Measurements from ENCODE around the gene C1S.
"Not testable (repeated sequence)": the region's sequence is repeated elsewhere in the genome, so short reads cannot be mapped to it uniquely, and the experiment has no call there.

The C1S gene

DNA sequence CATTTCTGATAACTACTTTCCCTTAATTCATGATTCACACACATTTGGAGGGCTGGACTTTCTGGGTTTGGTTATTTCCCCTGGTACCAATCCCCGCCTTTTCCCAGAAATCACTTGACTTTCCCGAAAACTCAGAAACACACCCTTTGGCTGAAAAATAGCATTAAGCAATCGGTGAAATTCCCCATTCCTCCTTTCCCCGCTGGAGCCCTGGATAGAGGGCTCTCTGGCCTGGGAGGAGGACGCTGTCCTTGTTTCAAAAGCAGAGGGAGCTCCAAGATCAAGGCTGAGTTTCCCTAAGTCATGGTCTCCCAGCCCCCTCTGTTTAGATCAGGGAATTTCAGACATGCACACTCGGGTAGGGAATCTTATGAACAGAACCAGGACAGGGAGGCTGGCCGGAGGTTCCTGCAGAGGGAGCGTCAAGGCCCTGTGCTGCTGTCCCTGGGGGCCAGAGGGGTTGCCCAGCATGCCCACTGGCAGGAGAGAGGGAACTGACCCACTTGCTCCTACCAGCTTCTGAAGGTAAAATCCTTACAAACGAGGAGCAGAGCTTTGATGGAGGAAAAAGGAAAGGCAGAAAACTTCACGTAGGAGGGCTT lies at the start of gene C1S:
TSS of gene C1S (plus strand) at position 366 of the 602 bp plus-strand sequence. CDS start 1,195 bp downstream, outside the sequence.
- Histone ChIP-seq H3K4me3 (ENCODE audit: low read depth in 1 of 2, low read length in 2 of 2) (peak within 1 kb of the TSS; percentile 62 to 63), H3K27ac (ENCODE audit: low read length) (peak within 1 kb of the TSS; percentile 86), H3K27me3 (ENCODE audit: low read depth, low read length) (no peaks in the 10 kb centered on the region), H3K9me3 (ENCODE audit: control insufficient read depth in 1 of 2, low read length in 2 of 2) (no peaks in the 10 kb centered on the region), H3K4me1 (ENCODE audit: control insufficient read depth in 1 of 2, insufficient read depth in 2 of 2, low read length in 2 of 2) (peaks cover 0 to 10% of the 10 kb centered on the region in 2 donors), H3K36me3 (ENCODE audit: control insufficient read depth in 1 of 2, insufficient read depth in 2 of 2, low read length in 2 of 2) (peaks cover 0 to 15% of the 10 kb centered on the region in 2 donors)

DNA sequence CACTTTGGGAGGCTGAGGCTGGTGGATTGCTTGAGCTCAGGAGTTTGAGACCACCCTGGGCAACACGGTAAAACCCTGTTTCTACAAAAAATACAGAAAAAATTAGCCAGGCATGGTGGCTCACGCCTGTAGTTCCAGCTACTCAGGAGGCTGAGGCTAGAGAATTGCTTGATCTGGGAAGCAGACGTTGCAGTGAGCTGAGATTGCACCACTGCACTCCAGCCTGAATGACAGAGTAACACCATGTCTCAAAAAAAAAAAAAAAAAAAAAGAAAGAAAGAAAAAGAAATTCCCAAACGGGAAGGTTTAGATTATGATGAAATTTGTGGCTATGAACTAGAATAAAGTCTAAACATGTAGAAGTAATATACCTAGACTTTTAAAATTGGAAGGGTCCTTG lies 49.1 kb upstream of the C1S start:
- H3K4me1 ChIP-seq (ENCODE audit: control insufficient read depth in 1 of 2, insufficient read depth in 2 of 2, low read length in 2 of 2); H3K4me3 ChIP-seq (ENCODE audit: low read depth in 1 of 2, low read length in 2 of 2); H3K27me3 ChIP-seq (ENCODE audit: low read depth, low read length); H3K9me3 ChIP-seq (ENCODE audit: control insufficient read depth in 1 of 2, low read length in 2 of 2); H3K27ac ChIP-seq (ENCODE audit: low read length): not testable (repeated sequence)
- H3K36me3 ChIP-seq (ENCODE audit: control insufficient read depth in 1 of 2, insufficient read depth in 2 of 2, low read length in 2 of 2) = peaks cover 0 to 16% of the 10 kb centered on the region in 2 donors

DNA sequence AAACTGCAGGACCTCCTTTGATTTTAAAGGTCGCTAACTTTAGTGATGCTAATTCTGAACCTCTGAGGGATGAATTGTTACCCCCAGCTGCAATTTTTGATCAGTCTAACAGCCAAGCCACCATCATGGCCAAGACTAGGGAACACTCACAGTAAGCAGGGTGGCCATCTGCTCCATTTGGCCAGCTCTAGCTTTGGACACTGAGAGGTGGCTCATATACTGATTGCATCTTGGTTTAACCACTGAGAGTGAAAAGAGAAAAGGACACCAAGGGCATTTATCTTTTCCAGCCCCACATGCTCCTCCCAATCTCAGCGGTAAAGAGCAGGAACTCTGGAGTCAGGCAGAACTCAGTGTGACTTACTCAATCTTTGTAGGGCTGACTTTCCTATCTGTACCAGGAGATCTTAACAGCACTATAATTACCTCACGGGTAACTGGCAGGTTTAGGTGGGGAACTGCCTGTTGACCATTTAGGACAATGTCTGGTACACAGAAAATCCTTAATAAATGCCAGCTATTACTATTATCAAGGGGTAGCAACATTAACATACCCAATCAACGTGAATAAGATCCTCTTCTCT lies 48.4 kb upstream of the C1S start:
- Histone ChIP-seq H3K9me3 (ENCODE audit: control insufficient read depth in 1 of 2, low read length in 2 of 2) (no peaks in the 10 kb centered on the region), H3K4me1 (ENCODE audit: control insufficient read depth in 1 of 2, insufficient read depth in 2 of 2, low read length in 2 of 2) (peaks cover 2 to 6% of the 10 kb centered on the region in 2 donors), H3K27me3 (ENCODE audit: low read depth, low read length) (no peaks in the 10 kb centered on the region)

DNA sequence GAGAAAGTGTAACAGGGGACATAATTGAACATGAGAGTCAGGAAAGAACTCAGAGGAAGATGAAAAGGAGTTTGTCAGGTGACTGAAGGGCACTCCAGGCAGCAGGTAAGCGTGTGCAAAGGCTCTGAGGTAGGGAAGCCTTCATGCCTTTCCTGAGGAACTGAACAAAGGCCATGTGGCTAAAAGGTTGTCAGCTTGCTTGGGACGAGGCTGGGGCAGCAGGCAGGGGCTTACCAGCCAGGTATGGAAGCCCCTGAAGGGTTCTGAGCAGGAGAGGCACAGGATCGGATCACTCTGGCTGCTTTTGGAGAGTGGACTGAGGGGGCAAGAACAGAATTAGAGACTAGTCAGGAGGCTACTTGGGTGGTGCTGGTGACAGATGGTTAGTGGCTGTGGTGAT lies 47.4 kb upstream of the C1S start:
- Histone ChIP-seq H3K27ac (ENCODE audit: low read length) (no peak overlapping the region), H3K4me1 (ENCODE audit: control insufficient read depth in 1 of 2, insufficient read depth in 2 of 2, low read length in 2 of 2) (peaks cover 4 to 11% of the 10 kb centered on the region in 2 donors)

More for the DNA sequence above, 48.4 kb upstream of the C1S start:
- Histone ChIP-seq H3K27ac (ENCODE audit: low read length) (no peak overlapping the region), H3K4me3 (ENCODE audit: low read depth in 1 of 2, low read length in 2 of 2) (no peak overlapping the region), H3K36me3 (ENCODE audit: control insufficient read depth in 1 of 2, insufficient read depth in 2 of 2, low read length in 2 of 2) (peaks cover 0 to 16% of the 10 kb centered on the region in 2 donors)

DNA sequence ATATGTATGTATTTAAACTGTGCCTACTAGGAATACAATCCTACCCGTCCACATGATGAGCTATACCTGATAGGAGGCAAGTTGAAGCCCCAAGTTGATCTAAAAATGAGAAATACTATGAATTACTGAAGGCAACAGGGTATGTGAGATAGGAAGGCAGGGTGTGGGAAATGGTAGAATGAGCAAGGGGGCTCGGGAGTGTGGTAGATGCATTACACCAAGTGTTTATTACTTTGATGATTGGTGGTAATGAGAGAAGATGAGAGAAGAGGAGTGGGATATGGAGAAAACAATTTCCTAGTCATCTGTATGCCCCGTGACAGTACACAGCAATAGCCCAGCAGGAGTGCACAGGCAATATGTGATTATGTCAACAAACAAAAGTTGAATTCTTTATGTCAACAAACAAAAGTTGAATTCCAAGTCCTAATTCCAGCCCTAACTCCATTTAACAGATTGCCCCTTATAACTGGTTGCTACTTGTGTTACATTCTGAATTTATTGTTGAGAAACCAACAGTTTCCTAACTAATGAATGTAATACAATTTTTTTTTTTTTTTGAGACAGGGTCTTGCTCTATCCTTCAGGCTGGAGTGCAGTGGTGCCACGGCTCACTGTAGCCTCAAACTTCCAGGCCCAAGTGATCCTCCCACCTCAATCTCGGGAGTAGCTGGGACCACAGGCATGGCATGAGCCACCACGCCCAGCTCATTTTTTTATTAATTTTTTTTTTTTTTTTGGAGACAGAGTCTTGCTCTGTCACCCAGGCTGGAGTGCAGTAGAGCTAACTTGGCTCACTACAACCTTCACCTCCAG lies 44.8 kb upstream of the C1S start:
- Histone ChIP-seq H3K36me3 (ENCODE audit: control insufficient read depth in 1 of 2, insufficient read depth in 2 of 2, low read length in 2 of 2) (peaks cover 0 to 16% of the 10 kb centered on the region in 2 donors), H3K4me3 (ENCODE audit: low read depth in 1 of 2, low read length in 2 of 2) (peak overlapping the region in 1 of 2 donors; percentile 7), H3K27ac (ENCODE audit: low read length) (no peak overlapping the region), H3K27me3 (ENCODE audit: low read depth, low read length) (no peaks in the 10 kb centered on the region), H3K9me3 (ENCODE audit: control insufficient read depth in 1 of 2, low read length in 2 of 2) (no peaks in the 10 kb centered on the region), H3K4me1 (ENCODE audit: control insufficient read depth in 1 of 2, insufficient read depth in 2 of 2, low read length in 2 of 2) (peaks cover 4 to 14% of the 10 kb centered on the region in 2 donors)

More for the DNA sequence above, 47.4 kb upstream of the C1S start:
- H3K9me3 ChIP-seq (ENCODE audit: control insufficient read depth in 1 of 2, low read length in 2 of 2) = no peaks in the 10 kb centered on the region
- no peak overlapping the region for H3K4me3 ChIP-seq (ENCODE audit: low read depth in 1 of 2, low read length in 2 of 2)
- H3K36me3 ChIP-seq (ENCODE audit: control insufficient read depth in 1 of 2, insufficient read depth in 2 of 2, low read length in 2 of 2) = peaks cover 0 to 16% of the 10 kb centered on the region in 2 donors
- H3K27me3 ChIP-seq (ENCODE audit: low read depth, low read length) = no peaks in the 10 kb centered on the region

DNA sequence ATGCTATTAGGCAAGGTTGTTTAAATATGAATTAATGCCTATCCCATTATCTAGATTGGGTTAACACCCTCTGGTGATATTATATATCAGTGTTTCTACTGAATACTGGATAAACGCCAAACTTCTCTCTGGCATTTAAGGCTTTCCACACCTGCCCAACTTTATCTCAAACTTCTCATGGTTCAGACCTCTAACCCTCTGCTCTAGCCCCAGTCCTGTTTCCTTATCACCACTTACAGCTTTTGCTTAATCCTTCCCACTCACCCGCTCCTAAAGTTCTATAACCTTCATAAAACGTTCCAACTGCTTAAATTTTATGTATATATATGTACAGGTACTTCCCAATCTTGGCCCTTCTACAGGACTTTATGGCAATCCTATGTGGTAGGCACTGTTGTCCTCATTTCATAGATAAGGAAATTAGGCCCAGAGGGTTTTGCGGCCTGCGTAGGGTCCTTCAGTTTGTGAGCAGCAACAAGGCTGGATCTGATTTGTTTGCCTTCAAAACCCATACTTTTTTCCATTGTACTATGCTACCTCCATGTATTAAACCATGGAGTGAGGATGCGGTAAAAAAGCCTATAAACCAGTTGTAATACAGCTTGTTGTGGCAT lies 43.5 kb upstream of the C1S start:
- peak overlapping the region; percentile 85 to 87 for H3K4me3 ChIP-seq (ENCODE audit: low read depth in 1 of 2, low read length in 2 of 2)
- H3K9me3 ChIP-seq (ENCODE audit: control insufficient read depth in 1 of 2, low read length in 2 of 2) = no peaks in the 10 kb centered on the region
- H3K27ac ChIP-seq (ENCODE audit: low read length) = peak overlapping the region; percentile 84
- no peaks in the 10 kb centered on the region for H3K27me3 ChIP-seq (ENCODE audit: low read depth, low read length)
- H3K36me3 ChIP-seq (ENCODE audit: control insufficient read depth in 1 of 2, insufficient read depth in 2 of 2, low read length in 2 of 2) = peaks cover 0 to 10% of the 10 kb centered on the region in 2 donors
- peaks cover 4 to 14% of the 10 kb centered on the region in 2 donors for H3K4me1 ChIP-seq (ENCODE audit: control insufficient read depth in 1 of 2, insufficient read depth in 2 of 2, low read length in 2 of 2)

DNA sequence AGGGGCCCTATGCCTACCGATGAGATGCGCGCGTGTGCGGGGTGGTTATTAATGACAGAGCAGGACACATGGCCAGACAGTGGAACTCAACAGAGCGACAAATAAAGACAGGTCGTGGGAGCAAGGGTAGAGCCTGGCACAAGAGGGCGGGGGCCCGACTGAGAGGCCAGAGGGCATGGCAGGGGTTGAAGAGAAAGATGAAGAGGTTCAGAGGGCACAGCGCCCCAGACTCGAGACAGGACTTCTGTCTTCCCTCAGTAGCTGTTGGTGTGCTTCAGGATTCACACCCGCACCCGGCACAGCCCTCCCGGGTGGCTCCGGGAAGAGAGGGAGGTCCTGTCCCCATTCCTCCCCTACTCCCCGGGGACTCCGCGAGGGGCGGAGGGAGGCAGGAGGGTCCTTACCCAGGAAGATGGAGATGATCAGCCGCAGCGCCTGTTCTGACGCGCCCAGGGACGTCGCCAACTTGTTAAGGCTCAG lies 42.6 kb upstream of the C1S start:
- Histone ChIP-seq H3K4me3 (ENCODE audit: low read depth in 1 of 2, low read length in 2 of 2) (peak overlapping the region; percentile 85 to 87), H3K4me1 (ENCODE audit: control insufficient read depth in 1 of 2, insufficient read depth in 2 of 2, low read length in 2 of 2) (peaks cover 4 to 14% of the 10 kb centered on the region in 2 donors), H3K36me3 (ENCODE audit: control insufficient read depth in 1 of 2, insufficient read depth in 2 of 2, low read length in 2 of 2) (peaks cover 0 to 7% of the 10 kb centered on the region in 2 donors), H3K27ac (ENCODE audit: low read length) (peak overlapping the region; percentile 84), H3K9me3 (ENCODE audit: control insufficient read depth in 1 of 2, low read length in 2 of 2) (no peaks in the 10 kb centered on the region), H3K27me3 (ENCODE audit: low read depth, low read length) (no peaks in the 10 kb centered on the region)

DNA sequence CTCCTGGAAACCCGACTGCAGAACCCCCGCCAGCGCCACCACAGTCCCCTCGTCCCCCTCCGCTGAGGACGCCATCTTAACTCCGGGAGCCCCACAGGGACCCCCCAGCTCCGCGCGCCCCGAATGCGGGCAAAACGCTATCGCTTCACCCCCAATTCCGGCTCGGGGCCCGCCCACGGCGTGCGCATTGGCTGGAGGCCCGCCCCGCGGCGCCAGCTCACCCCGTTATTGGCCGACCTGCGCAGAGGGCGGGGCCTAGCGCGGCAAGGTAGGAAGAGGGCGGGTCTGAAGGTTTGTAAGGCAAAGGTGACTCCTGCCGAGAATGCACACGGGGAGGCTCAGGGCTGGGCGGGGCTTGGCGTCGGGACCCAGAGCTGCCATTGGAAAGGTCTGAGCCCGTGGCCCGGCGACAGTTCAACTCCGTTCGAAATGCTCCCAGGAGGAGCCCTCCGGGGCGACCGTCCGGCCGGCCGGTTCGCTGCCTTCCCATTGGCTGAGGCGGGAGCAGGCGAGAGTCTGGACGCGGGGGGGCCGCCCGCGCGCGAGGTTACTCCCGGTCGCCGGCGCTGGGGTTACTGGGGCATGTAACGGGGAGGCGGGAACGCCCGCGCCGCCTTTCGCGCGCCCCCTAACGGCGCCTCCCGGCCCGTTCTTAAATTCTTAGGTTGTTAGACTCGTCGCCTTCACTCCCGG lies 42.0 kb upstream of the C1S start, which contains the start of gene LPCAT3:
TSS of gene LPCAT3 (minus strand) at position 127 of the 693 bp plus-strand sequence. CDS start at position 75, 52 bp downstream.
- H3K27ac ChIP-seq (ENCODE audit: low read length) = peak within 1 kb of the TSS; percentile 84
- H3K36me3 ChIP-seq (ENCODE audit: control insufficient read depth in 1 of 2, insufficient read depth in 2 of 2, low read length in 2 of 2) = peaks cover 0 to 4% of the 10 kb centered on the region in 2 donors
- no peaks in the 10 kb centered on the region for H3K27me3 ChIP-seq (ENCODE audit: low read depth, low read length)
- peaks cover 4 to 14% of the 10 kb centered on the region in 2 donors for H3K4me1 ChIP-seq (ENCODE audit: control insufficient read depth in 1 of 2, insufficient read depth in 2 of 2, low read length in 2 of 2)
- peak within 1 kb of the TSS; percentile 85 to 87 for H3K4me3 ChIP-seq (ENCODE audit: low read depth in 1 of 2, low read length in 2 of 2)
- no peaks in the 10 kb centered on the region for H3K9me3 ChIP-seq (ENCODE audit: control insufficient read depth in 1 of 2, low read length in 2 of 2)

DNA sequence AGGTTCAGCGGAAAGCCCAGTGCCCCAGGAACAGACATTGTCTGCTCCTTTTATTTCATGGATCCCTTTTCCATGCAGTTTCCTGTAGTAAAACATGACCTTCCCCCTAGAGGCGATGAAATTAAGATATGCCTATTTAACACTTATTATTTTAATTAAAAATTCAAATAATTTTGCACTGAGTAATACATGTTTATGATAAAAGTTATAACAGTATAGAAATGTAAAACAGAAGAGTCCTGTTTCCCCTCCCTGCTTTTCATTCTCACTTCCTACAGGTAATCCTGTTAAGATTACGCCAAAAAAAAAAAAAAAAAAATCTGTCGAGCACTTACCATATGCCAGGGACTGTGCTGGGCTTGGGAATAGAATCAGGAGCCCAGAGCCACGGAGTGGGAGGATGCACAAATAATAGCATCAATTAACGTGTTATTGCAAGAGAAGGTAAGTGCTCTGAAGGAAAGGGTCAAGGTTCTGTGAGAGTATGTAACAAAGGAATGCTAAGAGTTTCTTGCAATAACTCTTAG lies 41.4 kb upstream of the C1S start:
- H3K9me3 ChIP-seq (ENCODE audit: control insufficient read depth in 1 of 2, low read length in 2 of 2) = no peaks in the 10 kb centered on the region
- peaks cover 4 to 14% of the 10 kb centered on the region in 2 donors for H3K4me1 ChIP-seq (ENCODE audit: control insufficient read depth in 1 of 2, insufficient read depth in 2 of 2, low read length in 2 of 2)
- no peaks in the 10 kb centered on the region for H3K27me3 ChIP-seq (ENCODE audit: low read depth, low read length)
- H3K27ac ChIP-seq (ENCODE audit: low read length) = no peak overlapping the region
- H3K4me3 ChIP-seq (ENCODE audit: low read depth in 1 of 2, low read length in 2 of 2) = peak overlapping the region; percentile 27 to 85
- no peaks in the 10 kb centered on the region for H3K36me3 ChIP-seq (ENCODE audit: control insufficient read depth in 1 of 2, insufficient read depth in 2 of 2, low read length in 2 of 2)

DNA sequence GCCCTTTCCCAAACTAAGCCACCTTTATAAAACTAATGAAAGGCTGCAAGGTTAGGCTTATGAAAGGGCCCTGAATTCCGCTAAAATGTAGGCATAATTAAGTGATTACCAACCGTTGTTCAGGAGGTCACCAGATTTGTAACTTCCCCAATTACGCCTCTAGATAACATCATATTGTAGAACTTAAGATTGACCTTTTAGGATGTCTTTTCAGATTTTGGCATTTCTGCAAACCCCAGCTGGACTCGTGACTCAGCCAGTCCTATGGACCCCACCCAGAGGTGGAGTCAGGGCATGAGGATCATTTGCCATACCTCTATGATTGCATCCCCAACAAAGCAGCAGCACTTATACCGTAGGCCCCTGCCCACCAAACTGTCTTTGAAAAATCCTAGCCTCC lies 38.6 kb upstream of the C1S start:
- no peak overlapping the region for H3K27ac ChIP-seq (ENCODE audit: low read length)
- H3K27me3 ChIP-seq (ENCODE audit: low read depth, low read length) = no peaks in the 10 kb centered on the region
- H3K4me1 ChIP-seq (ENCODE audit: control insufficient read depth in 1 of 2, insufficient read depth in 2 of 2, low read length in 2 of 2) = peaks cover 4 to 10% of the 10 kb centered on the region in 2 donors
- H3K36me3 ChIP-seq (ENCODE audit: control insufficient read depth in 1 of 2, insufficient read depth in 2 of 2, low read length in 2 of 2) = no peaks in the 10 kb centered on the region
- H3K9me3 ChIP-seq (ENCODE audit: control insufficient read depth in 1 of 2, low read length in 2 of 2) = no peaks in the 10 kb centered on the region
- H3K4me3 ChIP-seq (ENCODE audit: low read depth in 1 of 2, low read length in 2 of 2) = no peak overlapping the region
